Panc1 (cell line): ENCODE results near the gene PCDHGA6.
"Not testable (repeated sequence)": the region's sequence is repeated elsewhere in the genome, so short reads cannot be mapped to it uniquely, and the experiment has no call there.

ENCODE experiments used
- POLR2AphosphoS5 ChIP-seq: IDR thresholded peaks from 2 replicates; pipeline ENCODE4 v1.6.1; 2012; ENCODE audit warnings: mild to moderate bottlenecking, low read depth, low read length, moderate library complexity
- SIN3A ChIP-seq: IDR thresholded peaks from 2 replicates; pipeline ENCODE4 v1.6.1; 2012; ENCODE audit warnings: low read depth, mild to moderate bottlenecking, low read length, moderate library complexity, borderline replicate concordance; ENCODE audit not compliant: insufficient read depth
- TCF7L2 ChIP-seq: IDR thresholded peaks from 2 replicates; pipeline ENCODE4 v1.6.1; 2011; ENCODE audit warnings: mild to moderate bottlenecking, low read depth, low read length, inconsistent platforms
- TF ChIP-seq, protein P1 (sequence below): fragments of 450-650 bp; IDR thresholded peaks from 2 replicates; pipeline ENCODE4 v1.5.1; 2017; ENCODE audit warnings: mild to moderate bottlenecking
- TF ChIP-seq, protein P2 (sequence below), 2 experiments: IDR thresholded peaks; 2 replicates each; pipeline ENCODE4 v1.6.1; 2011 to 2012; ENCODE audit warnings: low read depth in 2 of 2, control low read depth in 1 of 2, low read length in 1 of 2, mild to moderate bottlenecking in 1 of 2, moderate library complexity in 1 of 2; ENCODE audit not compliant: insufficient read depth in 1 of 2

DNA sequence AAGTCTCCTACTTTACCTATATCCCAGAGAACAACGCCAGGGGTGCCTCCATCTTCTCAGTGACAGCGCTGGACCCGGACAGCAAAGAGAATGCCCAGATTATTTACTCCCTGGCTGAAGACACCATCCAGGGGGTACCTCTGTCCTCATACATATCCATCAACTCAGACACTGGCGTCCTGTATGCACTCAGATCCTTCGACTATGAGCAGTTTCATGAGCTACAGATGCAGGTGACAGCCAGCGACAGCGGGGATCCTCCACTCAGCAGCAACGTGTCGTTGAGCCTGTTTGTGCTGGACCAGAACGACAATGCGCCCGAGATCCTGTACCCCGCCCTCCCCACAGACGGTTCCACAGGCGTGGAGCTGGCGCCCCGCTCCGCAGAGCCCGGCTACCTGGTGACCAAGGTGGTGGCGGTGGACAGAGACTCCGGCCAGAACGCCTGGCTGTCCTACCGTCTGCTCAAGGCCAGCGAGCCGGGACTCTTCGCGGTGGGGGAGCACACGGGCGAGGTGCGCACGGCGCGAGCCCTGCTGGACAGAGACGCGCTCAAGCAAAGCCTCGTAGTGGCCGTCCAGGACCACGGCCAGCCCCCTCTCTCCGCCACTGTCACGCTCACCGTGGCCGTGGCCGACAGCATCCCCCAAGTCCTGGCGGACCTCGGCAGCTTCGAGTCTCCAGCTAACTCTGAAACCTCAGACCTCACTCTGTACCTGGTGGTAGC, 41.0 kb downstream of the PCDHGA6 start:
- not testable (repeated sequence) for TF ChIP-seq POLR2AphosphoS5, SIN3A, TCF7L2
- TF ChIP-seq, protein P1, sequence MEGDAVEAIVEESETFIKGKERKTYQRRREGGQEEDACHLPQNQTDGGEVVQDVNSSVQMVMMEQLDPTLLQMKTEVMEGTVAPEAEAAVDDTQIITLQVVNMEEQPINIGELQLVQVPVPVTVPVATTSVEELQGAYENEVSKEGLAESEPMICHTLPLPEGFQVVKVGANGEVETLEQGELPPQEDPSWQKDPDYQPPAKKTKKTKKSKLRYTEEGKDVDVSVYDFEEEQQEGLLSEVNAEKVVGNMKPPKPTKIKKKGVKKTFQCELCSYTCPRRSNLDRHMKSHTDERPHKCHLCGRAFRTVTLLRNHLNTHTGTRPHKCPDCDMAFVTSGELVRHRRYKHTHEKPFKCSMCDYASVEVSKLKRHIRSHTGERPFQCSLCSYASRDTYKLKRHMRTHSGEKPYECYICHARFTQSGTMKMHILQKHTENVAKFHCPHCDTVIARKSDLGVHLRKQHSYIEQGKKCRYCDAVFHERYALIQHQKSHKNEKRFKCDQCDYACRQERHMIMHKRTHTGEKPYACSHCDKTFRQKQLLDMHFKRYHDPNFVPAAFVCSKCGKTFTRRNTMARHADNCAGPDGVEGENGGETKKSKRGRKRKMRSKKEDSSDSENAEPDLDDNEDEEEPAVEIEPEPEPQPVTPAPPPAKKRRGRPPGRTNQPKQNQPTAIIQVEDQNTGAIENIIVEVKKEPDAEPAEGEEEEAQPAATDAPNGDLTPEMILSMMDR, result not testable (repeated sequence)
- TF ChIP-seq, protein P2, sequence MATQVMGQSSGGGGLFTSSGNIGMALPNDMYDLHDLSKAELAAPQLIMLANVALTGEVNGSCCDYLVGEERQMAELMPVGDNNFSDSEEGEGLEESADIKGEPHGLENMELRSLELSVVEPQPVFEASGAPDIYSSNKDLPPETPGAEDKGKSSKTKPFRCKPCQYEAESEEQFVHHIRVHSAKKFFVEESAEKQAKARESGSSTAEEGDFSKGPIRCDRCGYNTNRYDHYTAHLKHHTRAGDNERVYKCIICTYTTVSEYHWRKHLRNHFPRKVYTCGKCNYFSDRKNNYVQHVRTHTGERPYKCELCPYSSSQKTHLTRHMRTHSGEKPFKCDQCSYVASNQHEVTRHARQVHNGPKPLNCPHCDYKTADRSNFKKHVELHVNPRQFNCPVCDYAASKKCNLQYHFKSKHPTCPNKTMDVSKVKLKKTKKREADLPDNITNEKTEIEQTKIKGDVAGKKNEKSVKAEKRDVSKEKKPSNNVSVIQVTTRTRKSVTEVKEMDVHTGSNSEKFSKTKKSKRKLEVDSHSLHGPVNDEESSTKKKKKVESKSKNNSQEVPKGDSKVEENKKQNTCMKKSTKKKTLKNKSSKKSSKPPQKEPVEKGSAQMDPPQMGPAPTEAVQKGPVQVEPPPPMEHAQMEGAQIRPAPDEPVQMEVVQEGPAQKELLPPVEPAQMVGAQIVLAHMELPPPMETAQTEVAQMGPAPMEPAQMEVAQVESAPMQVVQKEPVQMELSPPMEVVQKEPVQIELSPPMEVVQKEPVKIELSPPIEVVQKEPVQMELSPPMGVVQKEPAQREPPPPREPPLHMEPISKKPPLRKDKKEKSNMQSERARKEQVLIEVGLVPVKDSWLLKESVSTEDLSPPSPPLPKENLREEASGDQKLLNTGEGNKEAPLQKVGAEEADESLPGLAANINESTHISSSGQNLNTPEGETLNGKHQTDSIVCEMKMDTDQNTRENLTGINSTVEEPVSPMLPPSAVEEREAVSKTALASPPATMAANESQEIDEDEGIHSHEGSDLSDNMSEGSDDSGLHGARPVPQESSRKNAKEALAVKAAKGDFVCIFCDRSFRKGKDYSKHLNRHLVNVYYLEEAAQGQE (IDR thresholded peaks at IDR 0.05; ENCODE audit: insufficient read depth in 1 of 2, low read depth in 2 of 2, low read length in 1 of 2), result not testable (repeated sequence)
